GM19467 (cell line): ENCODE results near the gene FMO5.
A peak's percentile ranks its signal among the peaks of the same experiment; 100 is the strongest.
"Not testable (repeated sequence)": the region's sequence is repeated elsewhere in the genome, so short reads cannot be mapped to it uniquely, and the experiment has no call there.

Experiments
- ATAC-seq: cut with Tn5 transposase; IDR thresholded peaks from one replicate; pipeline ENCODE4 v1.9.1; 2021; ENCODE audit warnings: mild to moderate bottlenecking, moderate library complexity; ENCODE audit not compliant: unreplicated experiment

FMO5 gene

GRCh38 chr1:147207192-147207591 lies 17.9 kb downstream of the FMO5 start:
- no peak for ATAC-seq

- ATAC-seq = no peak
These were observed 21.1 kb downstream of the FMO5 start for GRCh38 chr1:147204080-147204479.

- no peak for ATAC-seq
These were observed 22.6 kb downstream of the FMO5 start for GRCh38 chr1:147202576-147202975.

GRCh38 chr1:147201786-147202185 lies 23.4 kb downstream of the FMO5 start:
- no peak for ATAC-seq

GRCh38 chr1:147201276-147201675 lies 23.9 kb downstream of the FMO5 start:
- no peak for ATAC-seq

GRCh38 chr1:147197324-147197723 lies 27.8 kb downstream of the FMO5 start:
- ATAC-seq = not testable (repeated sequence)

- ATAC-seq = no peak
These were observed 35.6 kb downstream of the FMO5 start for GRCh38 chr1:147189514-147189913.

GRCh38 chr1:147185432-147185831 lies 39.7 kb downstream of the FMO5 start:
- ATAC-seq = no peak

- no peak for ATAC-seq
These were observed 47.3 kb downstream of the FMO5 start for GRCh38 chr1:147177611-147178380.

- ATAC-seq = peak; percentile 87
These were observed 52.7 kb downstream of the FMO5 start, which contains the start of gene PRKAB2 for GRCh38 chr1:147172168-147173016. TSS of gene PRKAB2 (minus strand) at chr1:147172470. CDS start at chr1:147172144, 326 bp downstream.

- ATAC-seq = no peak
These were observed 53.6 kb downstream of the FMO5 start for GRCh38 chr1:147171399-147172167.

- ATAC-seq = no peak
These were observed 55.1 kb downstream of the FMO5 start for GRCh38 chr1:147169840-147170674.

- ATAC-seq = no peak
These were observed 56.0 kb downstream of the FMO5 start for GRCh38 chr1:147169171-147169570.

GRCh38 chr1:147168626-147169058 lies 56.5 kb downstream of the FMO5 start:
- no peak for ATAC-seq

GRCh38 chr1:147167365-147167764 lies 57.8 kb downstream of the FMO5 start:
- ATAC-seq = no peak

GRCh38 chr1:147163019-147163418 lies 62.1 kb downstream of the FMO5 start:
- ATAC-seq = no peak

- ATAC-seq = no peak
These were observed 63.0 kb downstream of the FMO5 start for GRCh38 chr1:147162093-147162492.

GRCh38 chr1:147157116-147157515 lies 68.0 kb downstream of the FMO5 start:
- ATAC-seq = not testable (repeated sequence)

GRCh38 chr1:147156642-147157041 lies 68.5 kb downstream of the FMO5 start:
- no peak for ATAC-seq

- ATAC-seq = no peak
These were observed 72.4 kb downstream of the FMO5 start for GRCh38 chr1:147152772-147153171.
